GM12878 (cell line): ENCODE data around the gene ATP2A3. TPM values are rescaled to one million over a fixed set of nuclear protein-coding genes. Genes with fewer than 3 reads are reported as not detected.

Experiments
- ATAC-seq: fragments of 200-7000 bp; cut with Tn5 transposase; 3 replicates; pipeline ENCODE4 v1.9.1; 2020; ENCODE audit warnings: mild to moderate bottlenecking, moderate library complexity
- BruUV-seq: library from RNA; stranded (reverse); fragments of 400-500 nt; replicated peaks from 2 replicates; lab custom pipeline; 2021; lab: Mats Ljungman, UMichigan
- CTCF ChIA-PET: fragments of 300-600 bp; sonication (Branson Sonifier 250); formaldehyde crosslinking; extraction: SDS; loops from one replicate; lab custom pipeline; 2021; ENCODE audit warnings: inconsistent platforms; lab: Yijun Ruan, JAX
- POLR2A ChIA-PET: fragments of 350-600 bp; formaldehyde crosslinking; extraction: SDS; loops from one replicate; lab custom pipeline; 2021; ENCODE audit warnings: inconsistent platforms; lab: Charles Lee
- RAD21 ChIA-PET: fragments of 300-600 bp; sonication (Branson Sonifier 250); formaldehyde crosslinking; loops from one replicate; lab custom pipeline; 2023; ENCODE audit warnings: antibody characterized with exemption; ENCODE audit not compliant: unreplicated experiment; lab: Charles Lee
- SMC1A ChIA-PET: fragments of 300-600 bp; sonication (Branson Sonifier 250); formaldehyde crosslinking; loops from one replicate; lab custom pipeline; 2023; ENCODE audit not compliant: unreplicated experiment, uncharacterized antibody; lab: Charles Lee
- DNase-seq: peaks from one replicate; pipeline ENCODE4 v3.0.0-alpha.2; 2011; ENCODE audit warnings: low read depth, low spot score
- FAIRE-seq: peaks from 3 replicates; lab custom pipeline; 2011; peaks lifted over from hg19 to GRCh38; lab: Jason Lieb, UNC
- H2AFZ ChIP-seq: 2 replicates; pipeline ENCODE4 v1.6.0; 2011; ENCODE audit warnings: low read depth, low read length, control low read depth; ENCODE audit not compliant: control insufficient read depth
- H3K27ac ChIP-seq: 2 replicates; pipeline ENCODE4 v1.5.1; 2011; ENCODE audit warnings: control low read depth; ENCODE audit not compliant: control insufficient read depth, insufficient read depth
- H3K27me3 ChIP-seq, 2 experiments: replicated peaks in 1 of 2; 2 replicates each; pipeline versions ENCODE4 v1.6.0 to v1.6.1; 2011; ENCODE audit warnings: low read length in 1 of 2; ENCODE audit not compliant: control insufficient read depth in 2 of 2, insufficient read depth in 2 of 2
- H3K36me3 ChIP-seq, 2 experiments: 2 replicates each; pipeline ENCODE4 v1.5.1; 2011; ENCODE audit warnings: low read length in 1 of 2; ENCODE audit not compliant: control insufficient read depth in 2 of 2, insufficient read depth in 2 of 2
- H3K4me1 ChIP-seq: 2 replicates; pipeline ENCODE4 v1.6.1; 2011; ENCODE audit warnings: mild to moderate bottlenecking, low read length, moderate library complexity, mixed read lengths; ENCODE audit not compliant: control insufficient read depth, insufficient read depth
- H3K4me2 ChIP-seq: 2 replicates; pipeline ENCODE4 v1.6.0; 2011; ENCODE audit warnings: control low read depth; ENCODE audit not compliant: control insufficient read depth, insufficient read depth
- H3K4me3 ChIP-seq: fragments of 200-600 bp; sonication (generic); 2 replicates; pipeline ENCODE4 v1.5.1; 2016
- H3K79me2 ChIP-seq: 2 replicates; pipeline ENCODE4 v1.6.0; 2011; ENCODE audit warnings: low read length; ENCODE audit not compliant: control insufficient read depth, insufficient read depth
- H3K9ac ChIP-seq: 2 replicates; pipeline ENCODE4 v1.8.0; 2011; ENCODE audit warnings: low read length, control low read depth, mixed read lengths; ENCODE audit not compliant: control insufficient read depth, insufficient read depth
- H3K9me3 ChIP-seq: replicated peaks from 3 replicates; pipeline ENCODE4 v1.5.1; 2011; ENCODE audit warnings: mild to moderate bottlenecking, low read length; ENCODE audit not compliant: control insufficient read depth, insufficient read depth
- H4K20me1 ChIP-seq: 2 replicates; pipeline ENCODE4 v1.6.0; 2011; ENCODE audit not compliant: control insufficient read depth, insufficient read depth
- HDAC2 ChIP-seq: fragments of 200-600 bp; sonication (generic); IDR thresholded peaks from 2 replicates; pipeline ENCODE4 v1.6.1; 2017
- HSF1 ChIP-seq: fragments of 150-350 bp; IDR thresholded peaks from 2 replicates; pipeline ENCODE4 v1.6.1; 2014; ENCODE audit warnings: mild to moderate bottlenecking, low read depth, low read length
- IKZF1 ChIP-seq: fragments of 450-650 bp; conservative IDR thresholded peaks from 2 replicates; pipeline ENCODE4 v1.6.1; 2017; ENCODE audit warnings: antibody characterized with exemption, mild to moderate bottlenecking
- MEF2B ChIP-seq: fragments of 450-650 bp; IDR thresholded peaks from 2 replicates; pipeline ENCODE4 v1.6.1; 2018; ENCODE audit warnings: mild to moderate bottlenecking, moderate library complexity; ENCODE audit not compliant: partially characterized antibody, poor library complexity, severe bottlenecking
- WGBS: methylation state at CpG from one replicate; pipeline ENCODE4 v1.1.6; 2016; ENCODE audit warnings: low lambda C conversion rate; ENCODE audit not compliant: insufficient replicate concordance, insufficient coverage; ENCODE audit errors: missing lambda C conversion rate; 5-methylcytosine and 5-hydroxymethylcytosine counted together
- in situ Hi-C: fragments of 300-500 bp; cut with MboI; formaldehyde crosslinking; loops from 9 replicates; pipeline ENCODE4 v1.14.3; 2018; ENCODE audit warnings: mixed read lengths
- intact Hi-C: fragments of 100-400 bp; cut with micrococcal nuclease; formaldehyde crosslinking; loops from one replicate; pipeline ENCODE4 v1.14.2; 2022; ENCODE audit not compliant: unreplicated experiment
- polyA plus RNA-seq, 11 experiments: library from polyadenylated mRNA; depleted of rRNA in 4 of 11; unstranded in 6 of 11; stranded (reverse) in 5 of 11; fragments of >200 nt; fragmentation: Nextera tagmentation in 4 of 11; fragmentation: Illumina TruSeq in 1 of 11; extraction: Ambion mirVana in 4 of 11; extraction: Trizol in 1 of 11; gene quantifications; 1 replicate in 1 of 11; 2 replicates in 10 of 11; pipeline versions ENCODE4 v1.2.1 to v1.2.3, GENCODE V29; 2011 to 2016; ENCODE audit warnings: inconsistent platforms in 2 of 11, missing spikeins in 2 of 11, low read depth in 1 of 11
- total RNA-seq, 4 experiments: library from RNA; depleted of rRNA in 3 of 4; stranded (reverse); fragments of >200 nt in 3 of 4; fragmentation: Illumina TruSeq in 1 of 4; extraction: Trizol in 1 of 4; gene quantifications; 2 replicates each; pipeline versions ENCODE4 v1.2.1 to v1.2.3, GENCODE V29; 2013 to 2021
- TF ChIP-seq, protein P1 (sequence below): IDR thresholded peaks from 2 replicates; pipeline ENCODE4 v1.6.1; 2011; ENCODE audit warnings: low read depth, low read length, improper control_type of control experiment, borderline replicate concordance

ATP2A3 gene
- total and polyA plus RNA-seq, 10 of the 15 experiments (the other 5 are each of a cell fraction or from before 2014, with no cell fraction given): 1.0 to 99.2 (median 37.9) TPM

- intact Hi-C loops (no loop called here), in situ Hi-C loops (no loop called here)
- H3K9ac ChIP-seq: no peak overlapping the region
- no peak overlapping the region for H3K27ac ChIP-seq
- H3K27me3 ChIP-seq: no peaks in the 10 kb centered on the region
- ATAC-seq (no peak), DNase-seq (no peak), FAIRE-seq (no peak)
- H4K20me1 ChIP-seq: no peaks in the 10 kb centered on the region
- RAD21 ChIA-PET: no interaction called here
- H3K79me2 ChIP-seq: peaks cover 15% of the 10 kb centered on the region
- no peaks in the 10 kb centered on the region for H3K9me3 ChIP-seq
- no peaks in the 10 kb centered on the region for H3K36me3 ChIP-seq
- no peak overlapping the region for H2AFZ ChIP-seq
- no peak overlapping the region for H3K4me3 ChIP-seq
- 64% methylated on average over 8 of the region's 8 CpGs for WGBS
- POLR2A ChIA-PET: no interaction called here
- SMC1A ChIA-PET: no interaction called here
- TF ChIP-seq, protein P1, sequence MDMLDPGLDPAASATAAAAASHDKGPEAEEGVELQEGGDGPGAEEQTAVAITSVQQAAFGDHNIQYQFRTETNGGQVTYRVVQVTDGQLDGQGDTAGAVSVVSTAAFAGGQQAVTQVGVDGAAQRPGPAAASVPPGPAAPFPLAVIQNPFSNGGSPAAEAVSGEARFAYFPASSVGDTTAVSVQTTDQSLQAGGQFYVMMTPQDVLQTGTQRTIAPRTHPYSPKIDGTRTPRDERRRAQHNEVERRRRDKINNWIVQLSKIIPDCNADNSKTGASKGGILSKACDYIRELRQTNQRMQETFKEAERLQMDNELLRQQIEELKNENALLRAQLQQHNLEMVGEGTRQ: no peak
- no peak for TF ChIP-seq HSF1
- no peak for TF ChIP-seq IKZF1
- no peak for TF ChIP-seq MEF2B
- TF ChIP-seq HDAC2: no peak
- TF ChIP-seq, all 136 proteins: peak for 0
- Histone ChIP-seq H3K4me1 (peaks cover 37% of the 10 kb centered on the region), H3K4me2 (no peak overlapping the region)
- BruUV-seq: no TSS peak
- CTCF ChIA-PET: interaction anchor here (1.0 kb wide), 1 partner anchor 124 kb away, joined by 3 read pairs; no protein-coding TSS in a partner anchor
Measured at GRCh38 chr17:3918372-3919122, 45.7 kb downstream of the ATP2A3 start.
